H9 (cell line): Measurements from ENCODE around the gene TSPYL2. TPM values are rescaled to one million over a fixed set of nuclear protein-coding genes. Genes with fewer than 3 reads are reported as not detected.

Experiments used
- DNase-seq: peaks from one replicate; pipeline ENCODE4 v3.0.0-alpha.2; 2017
- H2AFZ ChIP-seq: one replicate; pipeline ENCODE4 v1.6.1; 2013; ENCODE audit warnings: mild to moderate bottlenecking, low read length, control low read depth, moderate library complexity
- H2AK5ac ChIP-seq: 2 replicates; pipeline ENCODE4 v1.6.1; 2013; ENCODE audit warnings: low read length, control low read depth, mixed read lengths; ENCODE audit not compliant: insufficient read length
- H2BK120ac ChIP-seq: one replicate; pipeline ENCODE4 v1.6.1; 2013; ENCODE audit warnings: low read depth, mild to moderate bottlenecking, low read length, control low read depth, inconsistent platforms; ENCODE audit not compliant: poor library complexity, severe bottlenecking
- H2BK12ac ChIP-seq: 2 replicates; pipeline ENCODE4 v1.6.1; 2013; ENCODE audit warnings: low read length, control low read depth, mixed read lengths, low read depth; ENCODE audit not compliant: insufficient read length
- H2BK15ac ChIP-seq: 2 replicates; pipeline ENCODE4 v1.6.1; 2013; ENCODE audit warnings: low read depth, low read length, control low read depth
- H2BK20ac ChIP-seq: one replicate; pipeline ENCODE4 v1.6.1; 2013; ENCODE audit warnings: low read depth, mild to moderate bottlenecking, low read length, control low read depth, inconsistent platforms; ENCODE audit not compliant: poor library complexity, severe bottlenecking
- H2BK5ac ChIP-seq: 2 replicates; pipeline ENCODE4 v1.6.1; 2013; ENCODE audit warnings: low read length, control low read depth, mixed read lengths; ENCODE audit not compliant: insufficient read length
- H3K14ac ChIP-seq: 2 replicates; pipeline ENCODE4 v1.6.1; 2013; ENCODE audit warnings: low read length, control low read depth; ENCODE audit not compliant: insufficient read depth
- H3K18ac ChIP-seq: 2 replicates; pipeline ENCODE4 v1.6.1; 2013; ENCODE audit warnings: low read depth, mild to moderate bottlenecking, mixed read lengths, low read length, control low read depth; ENCODE audit not compliant: insufficient read length
- H3K23ac ChIP-seq: 2 replicates; pipeline ENCODE4 v1.6.1; 2013; ENCODE audit warnings: low read length, control low read depth, mixed read lengths, low read depth; ENCODE audit not compliant: insufficient read length
- H3K23me2 ChIP-seq: 2 replicates; pipeline ENCODE4 v1.6.1; 2013; ENCODE audit warnings: low read depth, mild to moderate bottlenecking, mixed read lengths, low read length, control low read depth; ENCODE audit not compliant: insufficient read length, poor library complexity, severe bottlenecking
- H3K27ac ChIP-seq: 2 replicates; pipeline ENCODE4 v1.5.1; 2013; ENCODE audit warnings: low read length, control low read depth, mixed read lengths, low read depth; ENCODE audit not compliant: insufficient read length
- H3K27me3 ChIP-seq: 2 replicates; pipeline ENCODE4 v1.6.1; 2013; ENCODE audit warnings: low read length, control low read depth, inconsistent platforms; ENCODE audit not compliant: insufficient read depth
- H3K4ac ChIP-seq: 2 replicates; pipeline ENCODE4 v1.6.1; 2013; ENCODE audit warnings: low read depth, mild to moderate bottlenecking, control low read depth, inconsistent platforms, low read length, moderate library complexity
- H3K4me1 ChIP-seq: 2 replicates; pipeline ENCODE4 v1.6.1; 2013; ENCODE audit warnings: low read length, control low read depth, inconsistent platforms; ENCODE audit not compliant: insufficient read depth
- H3K4me2 ChIP-seq: 2 replicates; pipeline ENCODE4 v1.6.1; 2013; ENCODE audit warnings: low read length, control low read depth, mixed read lengths; ENCODE audit not compliant: insufficient read length, insufficient read depth
- H3K56ac ChIP-seq: 2 replicates; pipeline ENCODE4 v1.6.1; 2013; ENCODE audit warnings: low read depth, mild to moderate bottlenecking, mixed read lengths, low read length, control low read depth; ENCODE audit not compliant: insufficient read length
- H3K79me1 ChIP-seq: 2 replicates; pipeline ENCODE4 v1.6.1; 2013; ENCODE audit warnings: low read depth, mild to moderate bottlenecking, moderate library complexity, low read length, control low read depth, inconsistent platforms; ENCODE audit not compliant: insufficient read depth, poor library complexity, severe bottlenecking
- H3K79me2 ChIP-seq: 2 replicates; pipeline ENCODE4 v1.6.1; 2013; ENCODE audit warnings: low read length, control low read depth, inconsistent platforms; ENCODE audit not compliant: insufficient read depth
- H3K9ac ChIP-seq: 2 replicates; pipeline ENCODE4 v1.6.1; 2013; ENCODE audit warnings: low read length, control low read depth, mixed read lengths; ENCODE audit not compliant: insufficient read length; ENCODE audit errors: extremely low read depth
- H3K9me3 ChIP-seq: one replicate; pipeline ENCODE4 v1.6.1; 2013; ENCODE audit warnings: low read depth, low read length, inconsistent platforms; ENCODE audit not compliant: control insufficient read depth
- H3T11ph ChIP-seq: one replicate; pipeline ENCODE4 v1.6.1; 2013; ENCODE audit warnings: mild to moderate bottlenecking, low read length, control low read depth, inconsistent platforms
- H4K20me1 ChIP-seq: one replicate; pipeline ENCODE4 v1.6.1; 2013; ENCODE audit not compliant: control insufficient read depth, insufficient read length, insufficient read depth
- H4K5ac ChIP-seq: 2 replicates; pipeline ENCODE4 v1.6.1; 2013; ENCODE audit warnings: low read depth, mild to moderate bottlenecking, mixed read lengths, low read length, control low read depth; ENCODE audit not compliant: insufficient read length
- H4K8ac ChIP-seq: replicated peaks from 2 replicates; pipeline ENCODE4 v1.6.1; 2013; ENCODE audit warnings: low read length, control low read depth, mixed read lengths, low read depth; ENCODE audit not compliant: insufficient read length
- H4K91ac ChIP-seq: 2 replicates; pipeline ENCODE4 v1.6.1; 2013; ENCODE audit warnings: low read depth, mild to moderate bottlenecking, moderate library complexity, mixed read lengths, low read length, control low read depth; ENCODE audit not compliant: insufficient read length
- H3K27ac Mint-ChIP-seq, 3 experiments: 2 replicates in 2 of 3; 3 replicates in 1 of 3; pipeline ENCODE4 v1.8.0; 2020 to 2021; ENCODE audit warnings: mixed read lengths in 3 of 3, mild to moderate bottlenecking in 1 of 3, moderate library complexity in 1 of 3
- H3K27me3 Mint-ChIP-seq: 2 replicates; pipeline ENCODE4 v1.8.0; 2021; ENCODE audit warnings: low read depth, mild to moderate bottlenecking, moderate library complexity, mixed read lengths
- H3K36me3 Mint-ChIP-seq, 3 experiments: 2 replicates in 2 of 3; 3 replicates in 1 of 3; pipeline ENCODE4 v1.8.0; 2020 to 2021; ENCODE audit warnings: low read depth in 3 of 3, mixed read lengths in 3 of 3; ENCODE audit not compliant: insufficient read depth in 1 of 3
- H3K4me1 Mint-ChIP-seq, 2 experiments: 2 replicates each; pipeline ENCODE4 v1.8.0; 2020; ENCODE audit warnings: mixed read lengths in 2 of 2
- H3K4me3 Mint-ChIP-seq, 2 experiments: 2 replicates in 1 of 2; 3 replicates in 1 of 2; pipeline ENCODE4 v1.8.0; 2020 to 2021; ENCODE audit warnings: mild to moderate bottlenecking in 2 of 2, mixed read lengths in 2 of 2, moderate library complexity in 1 of 2
- H3K9me3 Mint-ChIP-seq, 2 experiments: 2 replicates in 1 of 2; 3 replicates in 1 of 2; pipeline ENCODE4 v1.8.0; 2020; ENCODE audit warnings: mild to moderate bottlenecking in 2 of 2, mixed read lengths in 2 of 2, moderate library complexity in 1 of 2
- WGBS: extraction: QIAGEN DNeasy Blood & Tissue Kit; methylation state at CpG from one replicate; pipeline ENCODE4 v1.1.7; 2013; ENCODE audit warnings: missing lambda C conversion rate, low lambda C conversion rate, mixed read lengths; ENCODE audit not compliant: insufficient read length; ENCODE audit errors: extremely low coverage; 5-methylcytosine and 5-hydroxymethylcytosine counted together
- total RNA-seq: library from RNA; stranded (reverse); gene quantifications from 2 replicates; pipeline ENCODE4 v1.2.1, GENCODE V29; 2021
- TF ChIP-seq, protein P1 (sequence below): fragments of 200-600 bp; sonication (generic); conservative IDR thresholded peaks from 3 replicates; pipeline ENCODE4 v1.8.0; 2021; ENCODE audit warnings: antibody characterized with exemption, mild to moderate bottlenecking

Gene TSPYL2
- total RNA-seq, 1 experiment from 2014 or later: 24.6 TPM

GRCh38 chrX:53077207-53078197 is 4.7 kb upstream of the TSPYL2 start:
- Mint-ChIP-seq H3K4me3 (no peak overlapping the region), H3K27me3 (peaks cover 12% of the 10 kb centered on the region), H3K9me3 (peaks cover 55 to 63% of the 10 kb centered on the region in 2 experiments), H3K27ac (no peak overlapping the region), H3K4me1 (peaks cover 9 to 14% of the 10 kb centered on the region in 2 experiments), H3K36me3 (peaks cover 4 to 10% (median 5%) of the 10 kb centered on the region in 3 experiments; a peak in 5 of 7 replicates)
- no peak for DNase-seq
- H3K4me1 ChIP-seq: no peaks in the 10 kb centered on the region
- H3K27me3 ChIP-seq: 0 out of 2 replicates have a peak, but pooled peaks cover 3% of the 10 kb centered on the region
- H3K9ac ChIP-seq: no peak overlapping the region
- H3T11ph ChIP-seq: no peak overlapping the region
- no peak overlapping the region for H4K91ac ChIP-seq
- no peak overlapping the region for H4K5ac ChIP-seq
- no peak overlapping the region for H3K23ac ChIP-seq
- H3K18ac ChIP-seq: no peak overlapping the region
- no peak overlapping the region for H3K14ac ChIP-seq
- H2BK5ac ChIP-seq: no peak overlapping the region
- H3K27ac ChIP-seq: no peak overlapping the region
- no peak overlapping the region for H2BK120ac ChIP-seq
- H2BK15ac ChIP-seq: no peak overlapping the region
- H2BK12ac ChIP-seq: no peak overlapping the region
- no peaks in the 10 kb centered on the region for H3K23me2 ChIP-seq
- no peak overlapping the region for H3K56ac ChIP-seq
- H2AK5ac ChIP-seq: no peak overlapping the region
- no peak overlapping the region for H2AFZ ChIP-seq
- TF ChIP-seq, protein P1, sequence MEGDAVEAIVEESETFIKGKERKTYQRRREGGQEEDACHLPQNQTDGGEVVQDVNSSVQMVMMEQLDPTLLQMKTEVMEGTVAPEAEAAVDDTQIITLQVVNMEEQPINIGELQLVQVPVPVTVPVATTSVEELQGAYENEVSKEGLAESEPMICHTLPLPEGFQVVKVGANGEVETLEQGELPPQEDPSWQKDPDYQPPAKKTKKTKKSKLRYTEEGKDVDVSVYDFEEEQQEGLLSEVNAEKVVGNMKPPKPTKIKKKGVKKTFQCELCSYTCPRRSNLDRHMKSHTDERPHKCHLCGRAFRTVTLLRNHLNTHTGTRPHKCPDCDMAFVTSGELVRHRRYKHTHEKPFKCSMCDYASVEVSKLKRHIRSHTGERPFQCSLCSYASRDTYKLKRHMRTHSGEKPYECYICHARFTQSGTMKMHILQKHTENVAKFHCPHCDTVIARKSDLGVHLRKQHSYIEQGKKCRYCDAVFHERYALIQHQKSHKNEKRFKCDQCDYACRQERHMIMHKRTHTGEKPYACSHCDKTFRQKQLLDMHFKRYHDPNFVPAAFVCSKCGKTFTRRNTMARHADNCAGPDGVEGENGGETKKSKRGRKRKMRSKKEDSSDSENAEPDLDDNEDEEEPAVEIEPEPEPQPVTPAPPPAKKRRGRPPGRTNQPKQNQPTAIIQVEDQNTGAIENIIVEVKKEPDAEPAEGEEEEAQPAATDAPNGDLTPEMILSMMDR: no peak
- no peak overlapping the region for H3K4me2 ChIP-seq
- no peak overlapping the region for H3K4ac ChIP-seq
- no peaks in the 10 kb centered on the region for H4K20me1 ChIP-seq
- H3K9me3 ChIP-seq: peaks cover 35% of the 10 kb centered on the region
- no peak overlapping the region for H2BK20ac ChIP-seq
- H3K79me2 ChIP-seq: no peaks in the 10 kb centered on the region
- H3K79me1 ChIP-seq: no peaks in the 10 kb centered on the region
- no peak overlapping the region for H4K8ac ChIP-seq
- no CpG with 5 or more reads among the region's 27 CpGs for WGBS
